Astrocyte (in vitro differentiated cells and primary cell): ENCODE data around the gene PIGO.

Experiments used
- EZH2 ChIP-seq: IDR thresholded peaks from 2 replicates; pipeline ENCODE4 v1.6.1; 2012; ENCODE audit warnings: mild to moderate bottlenecking, low read length, inconsistent platforms; ENCODE audit not compliant: insufficient read depth
- TF ChIP-seq, protein P1 (sequence below): IDR thresholded peaks from 2 replicates; pipeline ENCODE4 v1.5.1; 2011; ENCODE audit warnings: low read depth, mild to moderate bottlenecking, inconsistent platforms, low read length, moderate library complexity; ENCODE audit not compliant: insufficient read depth

DNA sequence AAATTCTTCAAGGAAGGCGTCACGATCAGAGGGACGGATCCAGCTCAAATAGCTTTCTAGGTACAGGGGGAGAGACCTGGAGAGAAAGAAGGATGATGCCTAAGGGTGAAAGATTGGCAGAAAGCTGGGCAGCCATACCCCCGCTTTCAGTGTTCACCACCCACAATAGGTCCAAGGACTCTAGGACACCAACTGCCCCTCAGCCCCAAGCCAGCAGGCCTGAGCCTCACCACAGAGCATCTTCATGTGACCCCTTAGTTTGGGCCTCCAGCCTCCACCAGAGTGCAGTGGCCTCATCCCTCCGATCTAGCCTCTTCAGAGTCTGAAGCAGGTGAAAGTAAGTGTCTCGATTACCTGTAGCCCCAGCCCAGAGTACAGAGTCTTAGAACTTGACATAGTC lies 22.2 kb downstream of the PIGO start:
- TF ChIP-seq, protein P1, sequence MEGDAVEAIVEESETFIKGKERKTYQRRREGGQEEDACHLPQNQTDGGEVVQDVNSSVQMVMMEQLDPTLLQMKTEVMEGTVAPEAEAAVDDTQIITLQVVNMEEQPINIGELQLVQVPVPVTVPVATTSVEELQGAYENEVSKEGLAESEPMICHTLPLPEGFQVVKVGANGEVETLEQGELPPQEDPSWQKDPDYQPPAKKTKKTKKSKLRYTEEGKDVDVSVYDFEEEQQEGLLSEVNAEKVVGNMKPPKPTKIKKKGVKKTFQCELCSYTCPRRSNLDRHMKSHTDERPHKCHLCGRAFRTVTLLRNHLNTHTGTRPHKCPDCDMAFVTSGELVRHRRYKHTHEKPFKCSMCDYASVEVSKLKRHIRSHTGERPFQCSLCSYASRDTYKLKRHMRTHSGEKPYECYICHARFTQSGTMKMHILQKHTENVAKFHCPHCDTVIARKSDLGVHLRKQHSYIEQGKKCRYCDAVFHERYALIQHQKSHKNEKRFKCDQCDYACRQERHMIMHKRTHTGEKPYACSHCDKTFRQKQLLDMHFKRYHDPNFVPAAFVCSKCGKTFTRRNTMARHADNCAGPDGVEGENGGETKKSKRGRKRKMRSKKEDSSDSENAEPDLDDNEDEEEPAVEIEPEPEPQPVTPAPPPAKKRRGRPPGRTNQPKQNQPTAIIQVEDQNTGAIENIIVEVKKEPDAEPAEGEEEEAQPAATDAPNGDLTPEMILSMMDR = no peak
- no peak for TF ChIP-seq EZH2
